Endodermal cell (in vitro differentiated cells): Measurements from ENCODE around the gene NCBP2. TPM values are rescaled to one million over a fixed set of nuclear protein-coding genes. Genes with fewer than 3 reads are reported as not detected.

ENCODE experiments used
- DNase-seq: peaks from one replicate; pipeline ENCODE4 v3.0.0-alpha.2; 2017
- H3K27ac ChIP-seq: 2 replicates; pipeline ENCODE4 v1.5.1; 2013; ENCODE audit warnings: mild to moderate bottlenecking, low read depth, low read length, moderate library complexity
- H3K27me3 ChIP-seq: 2 replicates; pipeline ENCODE4 v1.6.1; 2013; ENCODE audit warnings: mild to moderate bottlenecking, low read length, moderate library complexity; ENCODE audit not compliant: insufficient read depth, control insufficient read depth, poor library complexity, severe bottlenecking
- H3K36me3 ChIP-seq: 2 replicates; pipeline ENCODE4 v1.7.0; 2013; ENCODE audit warnings: mild to moderate bottlenecking, low read length, moderate library complexity; ENCODE audit not compliant: control insufficient read depth, insufficient read depth
- H3K4me1 ChIP-seq: one replicate; pipeline ENCODE4 v1.7.0; 2013; ENCODE audit warnings: low read length; ENCODE audit not compliant: control insufficient read depth, insufficient read depth
- H3K4me3 ChIP-seq: 2 replicates; pipeline ENCODE4 v1.5.1; 2013; ENCODE audit warnings: mild to moderate bottlenecking, low read length, moderate library complexity
- H3K9ac ChIP-seq: 2 replicates; pipeline ENCODE4 v1.6.1; 2013; ENCODE audit warnings: mild to moderate bottlenecking, low read length, moderate library complexity; ENCODE audit not compliant: poor library complexity, severe bottlenecking; ENCODE audit errors: extremely low read depth
- H3K9me3 ChIP-seq: 2 replicates; pipeline ENCODE4 v1.6.1; 2013; ENCODE audit warnings: mild to moderate bottlenecking, low read length, moderate library complexity; ENCODE audit not compliant: control insufficient read depth
- H3K27ac Mint-ChIP-seq: 2 replicates; pipeline ENCODE4 v1.8.0; 2020; ENCODE audit warnings: mixed read lengths
- H3K27me3 Mint-ChIP-seq: 2 replicates; pipeline ENCODE4 v1.8.0; 2021; ENCODE audit warnings: mild to moderate bottlenecking, mixed read lengths; ENCODE audit not compliant: insufficient read depth
- H3K36me3 Mint-ChIP-seq: 2 replicates; pipeline ENCODE4 v1.8.0; 2020; ENCODE audit warnings: low read depth, mixed read lengths
- H3K4me1 Mint-ChIP-seq: 2 replicates; pipeline ENCODE4 v1.8.0; 2020; ENCODE audit warnings: mixed read lengths
- H3K4me3 Mint-ChIP-seq: 2 replicates; pipeline ENCODE4 v1.8.0; 2020; ENCODE audit warnings: mild to moderate bottlenecking, moderate library complexity, mixed read lengths
- H3K9me3 Mint-ChIP-seq: 2 replicates; pipeline ENCODE4 v1.8.0; 2020; ENCODE audit warnings: mild to moderate bottlenecking, mixed read lengths
- CTCF ChIP-seq: fragments of 200-600 bp; sonication (generic); conservative IDR thresholded peaks from 2 replicates; pipeline ENCODE4 v1.5.0; 2021; ENCODE audit warnings: antibody characterized with exemption, mild to moderate bottlenecking
- WGBS, 2 experiments: methylation state at CpG; one replicate each; pipeline versions ENCODE4 v1.1.5 to v1.1.7; 2013; ENCODE audit warnings: missing lambda C conversion rate in 2 of 2, mixed read lengths in 1 of 2; ENCODE audit not compliant: insufficient coverage in 1 of 2, insufficient read length in 1 of 2; 5-methylcytosine and 5-hydroxymethylcytosine counted together
- total RNA-seq, 2 donors: library from RNA; stranded (reverse); fragmentation: NEBNext Ultra II Directional in 1 of 2; extraction: Animal tissue kit (Norgen Biotek cat#: 25700) in 1 of 2; gene quantifications; 2 replicates in 1 of 2; 3 replicates in 1 of 2; pipeline ENCODE4 v1.2.1, GENCODE V29; 2021

Gene NCBP2
- total RNA-seq, 2 donors from 2014 or later: 74.9 to 97.3 TPM

GRCh38 chr3:196969134-196969659 is 26.9 kb upstream of the NCBP2 start:
- no peak overlapping the region for H3K9ac ChIP-seq
- peaks cover 8% of the 10 kb centered on the region for H3K9me3 ChIP-seq
- H3K27ac Mint-ChIP-seq: no peak overlapping the region
- no peak for TF ChIP-seq CTCF
- H3K9me3 Mint-ChIP-seq: peaks cover 16% of the 10 kb centered on the region
- WGBS, 2 experiments: 0 to 1% methylated on average over 29 to 72 of the region's 72 CpGs
- DNase-seq: peak; percentile 75
- H3K4me1 ChIP-seq: no peaks in the 10 kb centered on the region
- no peaks in the 10 kb centered on the region for H3K36me3 Mint-ChIP-seq
- H3K27me3 Mint-ChIP-seq: peaks cover 70% of the 10 kb centered on the region
- H3K4me3 ChIP-seq: peak overlapping the region; percentile 67
- H3K27ac ChIP-seq: no peak overlapping the region
- H3K4me1 Mint-ChIP-seq: peaks cover 3% of the 10 kb centered on the region
- H3K4me3 Mint-ChIP-seq: peak overlapping the region; percentile 41
- H3K27me3 ChIP-seq: peaks cover 73% of the 10 kb centered on the region
- H3K36me3 ChIP-seq: no peaks in the 10 kb centered on the region

GRCh38 chr3:196968233-196969133 is 26.2 kb upstream of the NCBP2 start, which contains the start of gene PIGZ:
Gene PIGZ (minus strand): TSS chr3:196968833. CDS start chr3:196952031, 16,802 bp downstream.
- Histone ChIP-seq H3K9ac (no peak within 1 kb of the TSS), H3K27me3 (peaks cover 77% of the 10 kb centered on the region), H3K9me3 (peaks cover 8% of the 10 kb centered on the region), H3K4me3 (peak within 1 kb of the TSS; percentile 69), H3K4me1 (no peaks in the 10 kb centered on the region), H3K27ac (no peak within 1 kb of the TSS), H3K36me3 (no peaks in the 10 kb centered on the region)
- no peak for TF ChIP-seq CTCF
- WGBS, 2 experiments: 2 to 8% methylated on average over 14 to 98 of the region's 98 CpGs
- DNase-seq: peak; percentile 77
- Mint-ChIP-seq H3K9me3 (peaks cover 16% of the 10 kb centered on the region), H3K27me3 (peaks cover 74% of the 10 kb centered on the region), H3K4me1 (peaks cover 3% of the 10 kb centered on the region), H3K27ac (no peak within 1 kb of the TSS), H3K36me3 (no peaks in the 10 kb centered on the region), H3K4me3 (peak within 1 kb of the TSS; percentile 46)

GRCh38 chr3:196967412-196968232 is 25.3 kb upstream of the NCBP2 start:
- peak overlapping the region; percentile 69 for H3K4me3 ChIP-seq
- Mint-ChIP-seq H3K4me3 (peak overlapping the region; percentile 46), H3K27me3 (peaks cover 83% of the 10 kb centered on the region), H3K4me1 (peaks cover 3% of the 10 kb centered on the region), H3K36me3 (no peaks in the 10 kb centered on the region), H3K27ac (no peak overlapping the region), H3K9me3 (peaks cover 13% of the 10 kb centered on the region)
- H3K9me3 ChIP-seq: peaks cover 8% of the 10 kb centered on the region
- H3K27ac ChIP-seq: no peak overlapping the region
- DNase-seq: peak; percentile 47
- 31 to 32% methylated on average over 29 to 35 of the region's 35 CpGs for WGBS, 2 experiments
- H3K27me3 ChIP-seq: peaks cover 85% of the 10 kb centered on the region
- no peak for TF ChIP-seq CTCF
- H3K36me3 ChIP-seq: no peaks in the 10 kb centered on the region
- H3K4me1 ChIP-seq: no peaks in the 10 kb centered on the region
- no peak overlapping the region for H3K9ac ChIP-seq
